Skin epidermis (tissue), 12 donors: ENCODE measurements around the gene OTULINL.
A peak's percentile ranks its signal among the peaks of the same experiment; 100 is the strongest.

Experiments used
- H3K27ac ChIP-seq, 21 experiments: fragments of 200-600 bp; sonication (generic) in 11 of 21; one replicate each; pipeline ENCODE4 v1.5.0; 2020; ENCODE audit warnings: mild to moderate bottlenecking in 3 of 21, inconsistent platforms in 2 of 21, moderate library complexity in 2 of 21
- H3K4me3 ChIP-seq, 7 experiments: fragments of 200-600 bp; sonication (generic) in 2 of 7; one replicate each; pipeline ENCODE4 v1.5.0; 2020; ENCODE audit warnings: inconsistent platforms in 2 of 7, mild to moderate bottlenecking in 2 of 7, moderate library complexity in 1 of 7

Gene OTULINL

DNA sequence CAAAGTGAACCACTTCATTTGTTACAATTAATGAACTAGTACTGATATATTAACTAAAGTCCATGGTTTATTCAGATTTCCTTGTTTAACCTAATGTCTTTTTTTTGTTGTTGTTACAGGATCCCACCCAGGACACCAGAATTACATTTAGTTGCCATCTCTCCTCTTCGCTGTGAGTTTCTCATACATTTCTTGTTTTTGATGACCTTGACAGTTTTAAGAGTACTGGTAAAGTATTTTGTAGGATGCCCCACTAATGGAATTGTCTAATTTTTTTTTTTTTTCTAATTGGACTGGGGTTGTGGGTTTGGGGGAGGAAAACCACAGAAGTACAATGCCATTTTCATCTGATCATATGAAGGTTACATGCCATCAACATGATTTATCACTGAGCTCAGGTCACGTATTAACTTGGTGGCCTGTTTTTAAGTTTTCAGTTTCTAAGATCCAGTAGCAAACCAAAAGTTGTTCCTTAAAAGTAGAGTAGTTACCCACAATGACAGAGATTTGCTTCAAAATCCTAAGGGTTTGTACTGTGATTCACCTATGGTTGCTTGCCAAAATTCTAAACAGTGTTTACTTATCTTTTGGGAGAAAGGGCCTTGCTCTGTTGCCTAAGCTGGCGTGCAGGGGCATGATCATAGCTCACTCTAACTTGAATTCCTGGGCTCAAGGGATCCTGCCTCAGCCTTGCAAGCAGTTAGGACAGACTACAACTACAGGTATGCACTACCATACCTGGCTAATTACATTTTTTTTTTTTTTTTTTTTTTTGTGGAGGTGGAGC is 78.4 kb downstream of the OTULINL start:
- peak overlapping the region in 4 of 21 experiments; percentile 14 to 57 (median 35) for H3K27ac ChIP-seq
- no peak overlapping the region for H3K4me3 ChIP-seq

DNA sequence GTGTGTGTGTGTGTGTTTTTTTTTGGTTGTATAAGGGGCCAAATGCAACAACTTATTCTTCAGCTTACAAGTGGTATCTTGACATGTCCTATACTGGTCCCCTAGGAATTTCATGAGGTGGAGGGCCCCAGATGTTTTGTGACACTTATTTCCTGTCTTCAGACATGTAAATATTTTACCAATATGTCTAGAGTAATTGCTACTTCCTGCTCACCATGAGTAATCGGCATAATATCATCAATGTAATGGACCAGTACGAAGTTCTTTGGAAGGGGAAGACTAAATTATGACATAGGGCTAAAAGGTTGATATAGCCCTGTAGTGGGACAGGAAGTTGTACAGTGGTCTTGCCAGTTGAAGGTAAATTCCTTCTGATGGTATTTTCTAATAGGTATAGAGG is 79.2 kb downstream of the OTULINL start:
- Histone ChIP-seq H3K27ac (peak overlapping the region in 3 of 21 experiments; percentile 27 to 63 (median 33)), H3K4me3 (no peak overlapping the region)
